Mesothelial cell of epicardium (in vitro differentiated cells): Measurements from ENCODE around the gene KIF7. TPM values are rescaled to one million over a fixed set of nuclear protein-coding genes. Genes with fewer than 3 reads are reported as not detected.

ENCODE experiments used
- DNase-seq, 2 experiments: peaks; one replicate each; pipeline ENCODE4 v3.0.0; 2021; ENCODE audit warnings: low spot score in 2 of 2; ENCODE audit not compliant: unreplicated experiment in 2 of 2
- H3K27ac Mint-ChIP-seq: 2 replicates; pipeline ENCODE4 v1.8.0; 2021; ENCODE audit warnings: mixed read lengths
- H3K27me3 Mint-ChIP-seq: 2 replicates; pipeline ENCODE4 v1.8.0; 2021; ENCODE audit warnings: low read depth, mixed read lengths
- H3K36me3 Mint-ChIP-seq: 2 replicates; pipeline ENCODE4 v1.8.0; 2021; ENCODE audit warnings: mixed read lengths
- H3K4me1 Mint-ChIP-seq: 2 replicates; pipeline ENCODE4 v1.8.0; 2021; ENCODE audit warnings: mixed read lengths
- H3K4me3 Mint-ChIP-seq: 2 replicates; pipeline ENCODE4 v1.8.0; 2021; ENCODE audit warnings: mild to moderate bottlenecking, moderate library complexity, mixed read lengths
- H3K9me3 Mint-ChIP-seq: 2 replicates; pipeline ENCODE4 v1.8.0; 2021; ENCODE audit warnings: mixed read lengths
- CTCF ChIP-seq: fragments of 200-600 bp; sonication (generic); IDR thresholded peaks from one replicate; pipeline ENCODE4 v1.5.0; 2021; ENCODE audit warnings: antibody characterized with exemption; ENCODE audit not compliant: unreplicated experiment
- total RNA-seq: library from RNA; stranded (reverse); gene quantifications from 3 replicates; pipeline ENCODE4 v1.2.1, GENCODE V29; 2021

The KIF7 gene
- total RNA-seq, 1 donor from 2014 or later: 30.1 TPM

GRCh38 chr15:89578146-89578545 is 77.1 kb downstream of the KIF7 start:
- Mint-ChIP-seq H3K4me3 (peak overlapping the region; percentile 53), H3K4me1 (peaks cover 25% of the 10 kb centered on the region), H3K36me3 (no peaks in the 10 kb centered on the region), H3K27me3 (no peaks in the 10 kb centered on the region), H3K9me3 (no peaks in the 10 kb centered on the region), H3K27ac (peak overlapping the region; percentile 71)
- DNase-seq: no peak
- TF ChIP-seq CTCF: no peak

Other genes with a start within 250 kb of the KIF7 start
- gene RHCG, start 158.9 kb downstream of the KIF7 start, total RNA-seq: 0.16 to 0.58 TPM in 2 of 3 replicates, not detected in the other
- gene TICRR, start 80.0 kb downstream of the KIF7 start, total RNA-seq: 9.1 to 10.2 TPM (median 9.9 TPM) in 3 replicates
- 0.27 to 0.58 TPM (median 0.31 TPM) in 3 replicates for gene PLIN1, start 23.9 kb upstream of the KIF7 start, total RNA-seq
- gene PEX11A, start 35.3 kb upstream of the KIF7 start, total RNA-seq: 6.3 to 7.3 TPM (median 6.5 TPM) in 3 replicates
- gene WDR93, start 35.3 kb upstream of the KIF7 start, total RNA-seq: 0.34 to 0.54 TPM (median 0.40 TPM) in 3 replicates
- 0.18 to 0.89 TPM in 2 of 3 replicates, not detected in the other for gene MESP1, start 95.8 kb upstream of the KIF7 start, total RNA-seq
- gene MESP2, start 120.9 kb upstream of the KIF7 start, total RNA-seq: 0.29 TPM in 1 of 3 replicates, not detected in the others
- 12.5 to 16.3 TPM (median 15.8 TPM) in 3 replicates for gene ANPEP, start 159.4 kb upstream of the KIF7 start, total RNA-seq
- 25.3 to 28.3 TPM (median 26.5 TPM) in 3 replicates for gene AP3S2, start 238.5 kb upstream of the KIF7 start, total RNA-seq